SH-SY5Y (cell line): ENCODE results near the gene SPIRE2.

ENCODE experiments used
- GATA2 ChIP-seq: IDR thresholded peaks from 2 replicates; pipeline ENCODE4 v1.6.1; 2011; ENCODE audit warnings: mild to moderate bottlenecking, low read depth, low read length
- GATA3 ChIP-seq: IDR thresholded peaks from 2 replicates; pipeline ENCODE4 v1.6.1; 2011; ENCODE audit warnings: low read depth, mild to moderate bottlenecking, low read length, moderate library complexity

- no peak for TF ChIP-seq GATA2
- no peak for TF ChIP-seq GATA3
These were observed 27.1 kb downstream of the SPIRE2 start for GRCh38 chr16:89855301-89855945.
